Smooth muscle cell (in vitro differentiated cells): Measurements from ENCODE around the gene TBCD. TPM values are rescaled to one million over a fixed set of nuclear protein-coding genes. Genes with fewer than 3 reads are reported as not detected.
"Not testable (repeated sequence)": the region's sequence is repeated elsewhere in the genome, so short reads cannot be mapped to it uniquely, and the experiment has no call there.

Source experiments
- DNase-seq: peaks from one replicate; lab custom pipeline; 2025; ENCODE audit not compliant: unreplicated experiment; lab: John Stamatoyannopoulos, UW
- H2AFZ ChIP-seq: fragments of 200-600 bp; sonication (generic); 2 replicates; pipeline ENCODE4 v1.6.0; 2016; ENCODE audit warnings: antibody characterized with exemption, low read depth, mild to moderate bottlenecking
- H3F3A ChIP-seq: fragments of 200-600 bp; sonication (generic); 2 replicates; pipeline ENCODE4 v1.6.0; 2017; ENCODE audit warnings: antibody characterized with exemption, low read depth
- H3K27ac ChIP-seq: fragments of 200-600 bp; sonication (generic); 2 replicates; pipeline ENCODE4 v1.5.1; 2016; ENCODE audit warnings: low read depth, mild to moderate bottlenecking
- H3K27me3 ChIP-seq: fragments of 200-600 bp; sonication (generic); 2 replicates; pipeline ENCODE4 v1.6.1; 2016; ENCODE audit warnings: low read depth, mild to moderate bottlenecking
- H3K36me3 ChIP-seq: fragments of 200-600 bp; sonication (generic); 2 replicates; pipeline ENCODE4 v1.5.1; 2016; ENCODE audit warnings: low read depth
- H3K4me1 ChIP-seq: fragments of 200-600 bp; sonication (generic); 2 replicates; pipeline ENCODE4 v1.5.1; 2016; ENCODE audit warnings: low read depth
- H3K4me2 ChIP-seq: fragments of 200-600 bp; sonication (generic); 2 replicates; pipeline ENCODE4 v1.6.0; 2016; ENCODE audit warnings: mild to moderate bottlenecking
- H3K4me3 ChIP-seq: fragments of 200-600 bp; sonication (generic); 2 replicates; pipeline ENCODE4 v1.5.1; 2016; ENCODE audit warnings: mild to moderate bottlenecking
- H3K79me2 ChIP-seq: fragments of 200-600 bp; sonication (generic); 2 replicates; pipeline ENCODE4 v1.6.0; 2016; ENCODE audit warnings: low read depth, mild to moderate bottlenecking
- H3K9ac ChIP-seq: fragments of 200-600 bp; sonication (generic); 2 replicates; pipeline ENCODE4 v1.6.0; 2016; ENCODE audit warnings: low read depth
- H3K9me3 ChIP-seq: fragments of 200-600 bp; sonication (generic); replicated peaks from 2 replicates; pipeline ENCODE4 v1.5.1; 2016; ENCODE audit warnings: low read depth
- H4K20me1 ChIP-seq: fragments of 200-600 bp; sonication (generic); 2 replicates; pipeline ENCODE4 v1.6.0; 2016; ENCODE audit warnings: low read depth
- CTCF ChIP-seq: fragments of 200-600 bp; sonication (generic); IDR thresholded peaks from 2 replicates; pipeline ENCODE4 v1.5.1; 2017; ENCODE audit warnings: borderline replicate concordance, mild to moderate bottlenecking, antibody characterized with exemption; ENCODE audit not compliant: insufficient read depth, poor library complexity, severe bottlenecking
- WGBS: methylation state at CpG from one replicate; pipeline ENCODE4 v1.1.7; 2016; ENCODE audit warnings: low lambda C conversion rate; 5-methylcytosine and 5-hydroxymethylcytosine counted together
- polyA plus RNA-seq: library from polyadenylated mRNA; unstranded; fragments of >200 nt; fragmentation: Nextera tagmentation; extraction: Ambion mirVana; gene quantifications from 2 replicates; pipeline ENCODE4 v1.2.1, GENCODE V29; 2016
- total RNA-seq: library from RNA; depleted of rRNA; stranded (reverse); fragments of >200 nt; gene quantifications from 2 replicates; pipeline ENCODE4 v1.2.3, GENCODE V29; 2014

Gene TBCD
- total and polyA plus RNA-seq, 2 experiments from 2014 or later: 29.1 to 38.8 TPM

- no peak for DNase-seq
- H3K4me3 ChIP-seq: no peak overlapping the region
- H3K27ac ChIP-seq: no peak overlapping the region
- H3K79me2 ChIP-seq: no peaks in the 10 kb centered on the region
- no peak overlapping the region for H3K4me2 ChIP-seq
- no peak overlapping the region for H3K9ac ChIP-seq
- no peaks in the 10 kb centered on the region for H4K20me1 ChIP-seq
- 95% methylated on average over 11 of the region's 11 CpGs for WGBS
- no peaks in the 10 kb centered on the region for H3K9me3 ChIP-seq
- no peak overlapping the region for H2AFZ ChIP-seq
- H3K27me3 ChIP-seq: no peaks in the 10 kb centered on the region
- no peaks in the 10 kb centered on the region for H3K4me1 ChIP-seq
- no peak for TF ChIP-seq CTCF
- H3K36me3 ChIP-seq: no peaks in the 10 kb centered on the region
- H3F3A ChIP-seq: no peaks in the 10 kb centered on the region
Measured at GRCh38 chr17:82985428-82985805, 233.6 kb downstream of the TBCD start.

GRCh38 chr17:82985973-82986372 lies 234.1 kb downstream of the TBCD start:
- WGBS: 34% methylated on average over 17 of the region's 17 CpGs
- Histone ChIP-seq H4K20me1 (no peaks in the 10 kb centered on the region), H3K9me3 (no peaks in the 10 kb centered on the region), H3K27ac (no peak overlapping the region), H3K79me2 (no peaks in the 10 kb centered on the region), H3K4me1 (no peaks in the 10 kb centered on the region), H3K4me2 (peak overlapping the region; percentile 63), H3K9ac (no peak overlapping the region), H3F3A (no peaks in the 10 kb centered on the region), H3K4me3 (no peak overlapping the region), H3K36me3 (no peaks in the 10 kb centered on the region), H2AFZ (no peak overlapping the region), H3K27me3 (no peaks in the 10 kb centered on the region)
- no peak for TF ChIP-seq CTCF
- DNase-seq: no peak

- H3F3A ChIP-seq, H3K4me3 ChIP-seq, H2AFZ ChIP-seq: not testable (repeated sequence)
Measured at GRCh38 chr17:82989051-82989450, 237.2 kb downstream of the TBCD start.

GRCh38 chr17:82989881-82990280 lies 238.0 kb downstream of the TBCD start:
- no peaks in the 10 kb centered on the region for H3K4me1 ChIP-seq
- DNase-seq: no peak
- no peaks in the 10 kb centered on the region for H4K20me1 ChIP-seq
- no peak overlapping the region for H3K9ac ChIP-seq
- peaks cover 8% of the 10 kb centered on the region for H3K36me3 ChIP-seq
- no peaks in the 10 kb centered on the region for H3F3A ChIP-seq
- no peak overlapping the region for H3K4me3 ChIP-seq
- H3K79me2 ChIP-seq: no peaks in the 10 kb centered on the region
- H2AFZ ChIP-seq: no peak overlapping the region
- no peak overlapping the region for H3K4me2 ChIP-seq
- no peaks in the 10 kb centered on the region for H3K27me3 ChIP-seq
- WGBS: 94% methylated on average over 5 of the region's 5 CpGs
- TF ChIP-seq CTCF: no peak
- H3K9me3 ChIP-seq: no peaks in the 10 kb centered on the region
- no peak overlapping the region for H3K27ac ChIP-seq

More at GRCh38 chr17:82989051-82989450, 237.2 kb downstream of the TBCD start:
- not testable (repeated sequence) for H3K4me2 ChIP-seq, H3K27ac ChIP-seq, H3K4me1 ChIP-seq, H3K27me3 ChIP-seq, H3K36me3 ChIP-seq, DNase-seq, H3K79me2 ChIP-seq, H3K9me3 ChIP-seq, H3K9ac ChIP-seq, H4K20me1 ChIP-seq
- 98% methylated on average over 3 of the region's 3 CpGs for WGBS
